Anterior cingulate cortex (tissue), 58 donors: ENCODE data around the gene AKAP17A.
A peak's percentile ranks its signal among the peaks of the same experiment; 100 is the strongest.
"Not testable (repeated sequence)": the region's sequence is repeated elsewhere in the genome, so short reads cannot be mapped to it uniquely, and the experiment has no call there.

Experiments used
- DNase-seq, 58 donors: peaks; one replicate each; lab custom pipeline; 2025; lab: John Stamatoyannopoulos, UW

Gene AKAP17A

GRCh38 chrX:1591102-1591862 is at the start of gene AKAP17A:
AKAP17A (plus strand) TSS chrX:1591604; CDS start chrX:1593463, 1,859 bp downstream.
- DNase-seq = peak; percentile 41 to 98 (median 94)

- no peak for DNase-seq
Measured at GRCh38 chrX:1542994-1543725, 48.2 kb upstream of the AKAP17A start.

DNA sequence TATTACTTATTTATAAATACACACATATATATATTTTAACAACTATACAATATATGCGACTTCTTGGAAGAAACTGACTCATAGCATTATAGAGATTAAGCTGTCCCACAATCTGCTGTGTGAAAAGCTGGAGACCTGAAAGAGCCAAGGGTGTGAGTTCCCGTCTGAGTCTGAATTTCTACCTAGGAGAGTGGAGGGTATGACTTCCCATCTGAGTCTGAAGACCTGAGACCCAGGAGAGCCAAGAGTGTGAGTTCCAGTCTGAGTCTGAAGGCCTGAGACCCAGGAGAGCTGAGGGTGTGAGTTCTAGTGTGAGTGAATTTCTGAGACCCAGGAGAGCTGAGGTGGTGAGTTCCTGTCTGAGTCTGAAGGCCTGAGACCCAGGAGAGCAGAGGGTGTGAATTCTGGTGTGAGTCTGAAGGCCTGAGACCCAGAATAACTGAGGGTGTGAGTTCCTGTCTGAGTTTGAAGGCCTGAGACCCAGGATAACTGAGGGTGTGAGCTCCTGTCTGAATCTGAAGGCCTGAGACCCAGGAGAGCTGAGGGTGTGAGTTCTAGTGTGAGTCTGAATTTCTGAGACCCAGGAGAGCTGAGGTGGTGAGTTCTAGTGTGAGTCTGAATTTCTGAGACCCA is 45.5 kb upstream of the AKAP17A start:
- DNase-seq = no peak

- no peak for DNase-seq
Measured at GRCh38 chrX:1546691-1547251, 44.6 kb upstream of the AKAP17A start.

DNA sequence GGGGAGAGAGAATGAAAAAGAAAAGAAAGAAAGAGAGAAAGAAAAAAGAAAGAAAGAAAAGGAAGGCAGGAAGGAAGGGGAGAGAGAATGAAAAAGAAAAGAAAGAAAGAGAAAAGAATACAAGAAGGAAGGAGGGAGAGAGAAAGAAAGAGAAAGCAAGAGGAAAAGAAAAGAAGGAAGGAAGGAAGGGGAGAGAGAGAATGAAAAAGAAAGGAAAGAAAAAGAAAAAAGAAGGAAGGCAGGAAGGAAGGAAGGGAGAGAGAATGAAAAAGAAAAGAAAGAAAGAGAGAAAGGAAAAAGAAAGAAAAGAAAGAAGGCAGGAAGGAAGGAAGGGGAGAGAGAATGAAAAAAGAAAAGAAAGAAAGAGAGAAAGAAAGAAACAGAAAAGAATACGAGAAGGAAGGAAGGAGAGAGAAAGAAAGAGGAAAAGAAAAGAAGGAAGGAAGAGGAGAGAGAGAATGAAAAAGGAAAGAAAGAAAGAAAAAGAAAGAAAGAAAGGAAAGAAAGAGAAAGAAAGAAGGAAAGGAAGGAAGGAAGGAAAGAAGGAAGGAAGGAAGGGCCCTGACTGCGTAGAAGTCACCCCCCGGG is 39.4 kb upstream of the AKAP17A start:
- DNase-seq = no peak

GRCh38 chrX:1554469-1555210 is 36.8 kb upstream of the AKAP17A start:
- DNase-seq = no peak

GRCh38 chrX:1555370-1555769 is 36.0 kb upstream of the AKAP17A start:
- DNase-seq = no peak

DNA sequence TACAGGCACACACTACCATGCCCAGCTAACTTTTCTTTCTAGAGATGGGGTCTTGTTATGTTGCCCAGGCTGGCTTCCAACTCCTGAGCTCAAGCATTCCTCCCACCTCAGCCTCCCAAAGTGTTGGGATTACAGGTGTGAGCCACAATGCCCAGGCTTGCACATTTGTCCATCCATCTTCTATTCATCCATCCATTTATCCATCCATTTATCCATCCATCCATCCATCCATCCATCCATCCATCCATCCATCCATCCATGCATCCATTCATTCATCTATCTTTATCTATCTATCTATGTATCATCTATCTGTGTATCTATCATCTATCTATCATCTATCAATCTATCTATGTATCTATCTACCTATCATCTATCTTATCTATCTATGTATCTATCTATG is 34.0 kb upstream of the AKAP17A start:
- not testable (repeated sequence) for DNase-seq

- DNase-seq = no peak
Measured at GRCh38 chrX:1558761-1559468, 32.5 kb upstream of the AKAP17A start.

DNA sequence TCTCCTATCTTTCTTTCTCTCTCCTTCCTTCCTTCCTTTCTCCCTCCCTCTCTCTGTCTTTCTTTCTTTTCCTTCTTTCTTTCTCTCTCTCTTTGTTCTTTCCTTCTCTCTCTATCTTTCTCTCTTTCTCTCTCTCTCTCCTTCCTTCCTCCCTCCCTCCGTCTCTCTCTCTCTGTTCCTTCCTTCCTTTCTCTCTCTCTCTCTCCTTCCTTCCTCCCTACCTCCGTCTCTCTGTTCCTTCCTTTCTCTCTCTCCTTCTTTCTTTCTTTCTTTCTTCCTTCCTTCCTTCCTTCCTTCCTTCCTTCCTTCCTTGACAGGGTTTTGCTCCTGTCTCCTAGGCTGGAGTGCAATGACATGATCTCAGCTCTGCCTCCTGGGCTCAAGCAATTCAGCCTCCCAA is 30.2 kb upstream of the AKAP17A start:
- no peak for DNase-seq

- not testable (repeated sequence) for DNase-seq
Measured at GRCh38 chrX:1564077-1564476, 27.3 kb upstream of the AKAP17A start.

DNA sequence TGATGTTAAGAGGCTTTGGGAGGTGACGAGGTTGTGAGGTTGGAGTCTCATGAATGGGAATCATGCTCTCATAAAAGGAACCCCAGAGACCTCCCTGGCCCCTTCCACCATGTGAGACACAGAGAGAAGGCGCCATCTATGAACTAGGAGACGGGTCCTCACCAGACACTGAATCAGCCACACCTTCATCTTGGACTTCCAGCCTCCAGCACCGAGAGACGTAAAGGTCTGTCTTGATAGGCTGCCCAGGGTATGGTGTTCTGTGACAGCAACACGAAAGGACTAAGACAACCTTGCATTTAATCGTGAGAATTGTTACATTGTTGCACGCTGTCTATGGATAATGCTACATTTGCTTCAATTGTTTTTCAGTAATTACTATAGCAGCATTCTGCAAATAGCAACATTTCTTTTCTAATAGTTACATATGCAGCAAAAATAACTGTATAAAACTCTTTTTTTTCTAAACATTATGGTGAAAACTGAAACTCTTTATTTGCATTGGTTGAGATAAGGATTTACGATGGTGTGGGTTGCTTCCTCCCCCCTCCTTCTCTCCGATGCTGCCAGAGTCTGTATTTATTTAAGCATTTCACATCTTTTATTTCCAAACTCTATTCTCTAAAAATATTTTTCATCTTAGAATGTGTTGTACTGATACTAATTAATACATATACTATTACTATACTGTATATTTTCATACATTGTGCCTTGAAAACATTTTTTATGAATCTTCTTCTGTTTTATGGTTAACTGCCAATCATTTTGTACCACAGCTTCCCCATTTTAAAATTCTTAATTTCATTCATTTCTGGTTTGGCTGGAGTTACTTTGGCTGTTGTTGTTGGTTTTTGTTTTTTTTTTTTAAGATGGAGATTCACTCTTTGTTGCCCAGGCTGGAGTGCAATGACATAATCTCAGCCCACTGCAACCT is 26.4 kb upstream of the AKAP17A start:
- no peak for DNase-seq

DNA sequence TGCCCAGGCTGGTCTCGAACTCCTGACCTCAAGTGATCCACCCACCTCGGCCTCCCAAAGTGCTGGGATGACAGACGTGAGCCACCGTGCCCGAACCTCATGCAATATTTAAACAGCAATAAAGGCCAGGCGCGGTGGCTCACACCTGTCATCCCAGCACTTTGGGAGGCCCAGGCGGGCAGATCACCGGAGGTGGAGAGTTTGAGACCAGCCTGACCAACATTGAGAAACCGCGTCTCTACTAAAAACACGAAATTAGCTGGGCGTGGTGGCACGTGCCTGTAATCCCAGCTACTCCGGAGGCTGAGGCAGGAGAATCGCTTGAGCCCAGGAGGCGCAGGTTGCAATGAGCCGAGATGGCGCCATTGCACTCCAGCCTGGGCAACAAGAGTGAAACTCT is 17.2 kb upstream of the AKAP17A start:
- not testable (repeated sequence) for DNase-seq

DNA sequence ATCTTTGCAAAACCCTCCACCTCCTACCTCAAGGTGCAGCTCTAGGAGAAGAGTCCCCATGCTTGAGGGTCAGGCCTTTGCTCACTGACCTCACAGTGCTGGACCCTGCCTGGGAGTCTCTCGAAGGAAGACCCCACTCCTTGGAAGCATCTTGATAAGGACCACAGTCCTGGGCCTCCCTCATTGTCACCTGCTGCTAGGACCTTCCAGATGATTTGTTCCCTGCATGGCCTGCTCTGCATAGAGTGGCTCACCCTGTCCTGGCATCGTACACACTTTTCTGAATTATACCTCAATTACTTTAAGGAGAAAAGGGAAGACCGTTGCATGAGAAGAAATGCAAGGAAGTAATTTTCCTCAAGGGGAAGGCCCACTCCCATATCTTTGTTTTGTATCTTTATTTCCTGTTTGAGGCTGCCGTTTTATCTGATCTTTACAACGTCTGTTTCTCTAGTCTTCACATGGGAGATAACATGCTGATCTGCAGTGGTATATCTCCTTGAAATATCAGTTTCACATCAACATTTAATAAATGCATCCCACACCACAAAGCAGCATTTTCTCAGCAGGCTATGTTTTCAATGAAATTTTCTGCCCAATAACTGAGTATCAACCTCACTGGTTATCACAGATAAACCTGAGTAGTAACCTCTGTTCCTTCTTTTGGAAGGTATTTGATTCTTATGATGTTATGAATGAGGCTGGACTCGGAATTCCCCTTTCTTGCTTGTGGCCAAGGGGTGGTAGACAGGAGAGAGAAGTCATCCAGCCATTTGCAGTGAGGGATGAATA is 15.0 kb upstream of the AKAP17A start:
- DNase-seq = no peak

GRCh38 chrX:1577845-1578244 is 13.6 kb upstream of the AKAP17A start:
- DNase-seq = no peak

DNA sequence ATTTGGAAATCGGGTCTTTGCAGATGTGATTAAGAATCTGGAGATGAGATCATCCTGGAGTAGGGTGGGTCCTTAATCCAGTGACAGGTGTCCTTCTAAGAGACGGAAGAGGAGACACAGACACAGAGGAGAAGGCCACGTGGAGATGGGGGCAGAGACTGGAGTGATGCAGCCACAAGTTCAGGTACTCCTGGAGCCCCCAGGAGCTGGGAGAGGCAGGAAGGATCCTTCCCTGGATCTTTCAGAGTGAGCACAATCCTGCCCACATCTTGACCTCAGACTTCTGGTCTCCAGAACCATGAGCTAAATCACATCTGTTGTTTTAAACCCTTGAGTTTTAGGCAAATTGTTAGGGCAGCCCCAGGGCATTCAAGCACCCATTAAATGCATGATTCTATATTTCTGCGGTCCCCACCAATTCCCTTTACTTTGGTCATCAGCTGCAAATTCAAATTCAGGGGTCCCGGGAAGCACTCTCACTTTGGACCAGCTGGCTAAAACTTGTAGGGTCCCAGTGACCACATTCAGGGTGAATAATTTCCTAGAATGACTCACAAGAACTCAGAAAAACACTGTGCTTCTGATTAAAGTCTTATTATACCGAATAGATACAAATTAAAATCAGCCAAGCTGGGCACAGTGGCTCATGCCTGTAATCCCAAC is 12.8 kb upstream of the AKAP17A start:
- DNase-seq = no peak

DNA sequence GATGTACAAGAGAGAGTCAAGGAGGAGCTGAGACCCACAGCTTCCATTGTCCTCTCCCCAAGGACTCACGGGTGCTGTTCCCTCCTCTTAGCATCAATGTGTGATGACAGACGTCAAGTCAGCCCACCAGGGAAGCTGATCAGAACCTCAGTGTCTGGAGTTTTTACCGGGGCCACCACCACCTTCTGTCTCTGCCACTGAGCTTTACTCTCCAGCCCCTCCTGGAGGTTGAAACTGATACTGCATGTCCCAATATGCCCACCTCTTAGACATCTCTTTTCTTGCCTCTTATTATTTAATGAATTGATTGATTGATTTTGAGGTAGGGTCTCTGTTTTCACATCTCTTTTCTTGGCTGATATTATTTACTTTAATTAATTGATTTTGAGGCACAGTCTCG is 10.3 kb upstream of the AKAP17A start:
- no peak for DNase-seq
